ENCODE measurements around the gene SDK1. TPM values are rescaled to one million over a fixed set of nuclear protein-coding genes. Genes with fewer than 3 reads are reported as not detected.

The SDK1 gene
- total RNA-seq, 2 experiments from 2014 or later: 0.10 to 0.17 TPM

DNA sequence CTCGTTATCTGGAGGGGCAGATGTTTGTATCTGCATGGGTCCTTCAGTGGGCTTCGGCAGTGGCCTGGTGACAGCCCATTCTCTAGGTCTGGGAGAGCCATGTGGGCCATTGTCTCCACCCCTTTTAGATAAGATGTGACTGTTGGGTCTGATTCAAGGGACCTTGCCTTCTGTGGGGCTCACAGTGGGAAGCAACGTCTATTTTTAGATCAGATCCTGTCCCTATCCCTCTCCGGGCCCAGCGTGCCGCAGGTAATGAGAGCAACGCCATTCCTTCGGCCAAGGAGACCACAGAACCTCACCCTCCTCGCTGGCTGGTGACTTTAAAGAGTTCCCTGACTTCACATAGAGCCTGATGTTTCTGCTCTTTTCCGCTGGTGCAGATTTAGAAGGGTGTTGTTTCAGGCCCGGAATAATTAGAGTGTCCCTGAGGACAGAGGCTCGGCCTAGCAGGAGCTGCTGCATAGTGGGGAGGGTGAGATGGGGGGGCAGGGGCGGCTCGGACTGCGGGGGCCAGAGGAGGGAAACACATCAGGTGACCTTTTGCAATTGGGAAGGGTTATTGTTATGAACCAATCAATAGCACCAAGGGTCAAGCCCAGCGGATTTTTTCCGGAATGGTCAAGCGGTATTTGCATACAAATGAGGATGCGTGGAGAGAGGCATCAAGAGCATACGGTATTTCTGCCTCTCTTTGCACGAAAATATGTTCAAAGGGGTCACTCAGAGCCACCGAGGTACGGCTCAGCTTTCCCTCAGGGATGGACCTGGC, 878.0 kb downstream of the SDK1 start:
- ChIA-PET POLR2A (no interaction called here), CTCF (no interaction called here)
- Mint-ChIP-seq H3K36me3 (ENCODE audit: low read depth) (no peaks in the 10 kb centered on the region), H3K27me3 (no peaks in the 10 kb centered on the region), H3K4me3 (no peak overlapping the region), H3K4me1 (no peaks in the 10 kb centered on the region), H3K27ac (no peak overlapping the region), H3K9me3 (no peaks in the 10 kb centered on the region)
- DNase-seq: no peak

DNA sequence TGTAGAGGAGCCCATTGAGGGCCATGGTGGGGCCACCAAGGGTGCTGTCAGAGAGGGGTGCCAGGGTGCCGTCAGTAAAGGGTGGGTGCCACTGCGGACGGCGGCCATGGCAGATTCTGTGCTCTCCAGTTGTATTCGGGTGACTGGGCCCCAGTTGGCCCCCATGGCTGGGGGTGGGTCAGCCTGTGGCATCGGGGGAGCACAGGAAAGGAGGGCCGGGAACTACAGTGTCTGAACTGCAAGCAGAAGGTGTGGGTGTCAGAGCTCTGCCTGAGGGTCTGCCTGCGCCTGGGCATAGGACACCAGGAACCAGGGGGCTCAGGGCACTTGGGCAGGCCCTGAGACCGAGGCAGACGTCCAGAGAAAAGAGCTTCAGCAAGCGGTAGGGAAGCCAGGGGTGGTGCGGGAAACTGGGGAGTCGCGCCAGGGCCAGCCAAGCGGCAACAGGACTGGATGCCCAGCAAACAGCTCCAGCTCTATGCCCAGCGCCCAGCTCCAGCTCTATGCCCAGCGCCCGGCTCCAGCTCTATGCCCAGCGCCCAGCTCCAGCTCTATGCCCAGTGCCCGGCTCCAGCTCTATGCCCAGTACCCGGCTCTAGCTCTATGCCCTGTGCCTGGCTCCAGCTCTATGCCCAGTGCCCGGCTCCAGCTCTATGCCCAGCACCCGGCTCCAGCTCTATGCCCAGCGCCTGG, 878.8 kb downstream of the SDK1 start:
- no peak overlapping the region for H3K4me3 Mint-ChIP-seq
- H3K4me1 Mint-ChIP-seq: no peaks in the 10 kb centered on the region
- DNase-seq: no peak
- H3K27ac Mint-ChIP-seq: no peak overlapping the region
- ChIA-PET CTCF (interaction anchor here (0.6 kb wide), 1 partner anchor 27 kb away, joined by 3 read pairs; no protein-coding TSS in a partner anchor), POLR2A (no interaction called here)
- no peaks in the 10 kb centered on the region for H3K27me3 Mint-ChIP-seq
- no peaks in the 10 kb centered on the region for H3K36me3 Mint-ChIP-seq (ENCODE audit: low read depth)
- no peaks in the 10 kb centered on the region for H3K9me3 Mint-ChIP-seq

DNA sequence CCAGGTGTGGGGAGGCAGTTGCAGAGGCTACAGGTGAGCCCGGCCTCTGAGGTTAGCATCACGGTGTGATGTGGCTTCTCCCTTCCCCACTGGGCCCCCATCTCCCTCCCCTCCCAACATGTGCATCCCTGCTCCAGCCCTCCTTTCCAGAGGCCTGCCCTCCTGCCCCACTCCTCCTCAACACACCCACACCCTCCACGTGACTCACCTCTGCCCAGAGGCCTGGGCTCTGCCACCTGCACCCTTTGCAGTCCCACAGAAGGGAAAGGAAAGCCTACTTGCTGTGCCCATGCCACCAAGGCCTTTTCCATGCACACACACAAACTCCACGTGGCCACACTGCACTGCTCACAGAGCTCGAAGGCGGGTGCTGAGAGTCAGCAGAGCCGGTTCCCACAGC, 880.4 kb downstream of the SDK1 start:
- Mint-ChIP-seq H3K9me3 (no peaks in the 10 kb centered on the region), H3K27me3 (no peaks in the 10 kb centered on the region), H3K36me3 (ENCODE audit: low read depth) (no peaks in the 10 kb centered on the region), H3K4me3 (no peak overlapping the region), H3K27ac (no peak overlapping the region), H3K4me1 (peaks cover 3% of the 10 kb centered on the region)
- DNase-seq: no peak
- POLR2A ChIA-PET: no interaction called here
- CTCF ChIA-PET: no interaction called here

- Mint-ChIP-seq H3K4me3 (no peak overlapping the region), H3K27me3 (no peaks in the 10 kb centered on the region), H3K27ac (no peak overlapping the region), H3K36me3 (ENCODE audit: low read depth) (no peaks in the 10 kb centered on the region), H3K9me3 (no peaks in the 10 kb centered on the region), H3K4me1 (peaks cover 3% of the 10 kb centered on the region)
- CTCF ChIA-PET: no interaction called here
- POLR2A ChIA-PET: no interaction called here
- DNase-seq: no peak
These were observed 881.7 kb downstream of the SDK1 start for GRCh38 chr7:4182605-4183300.

- Mint-ChIP-seq H3K4me1 (peaks cover 3% of the 10 kb centered on the region), H3K4me3 (no peak overlapping the region), H3K36me3 (ENCODE audit: low read depth) (no peaks in the 10 kb centered on the region), H3K27me3 (no peaks in the 10 kb centered on the region), H3K27ac (no peak overlapping the region), H3K9me3 (no peaks in the 10 kb centered on the region)
- no peak for DNase-seq
- CTCF ChIA-PET: interaction anchor here (0.6 kb wide), 1 partner anchor 425 kb away, joined by 3 read pairs; no protein-coding TSS in a partner anchor
- POLR2A ChIA-PET: no interaction called here
These were observed 883.6 kb downstream of the SDK1 start for GRCh38 chr7:4184653-4185052.

GRCh38 chr7:4185136-4185535, 884.1 kb downstream of the SDK1 start:
- H3K36me3 Mint-ChIP-seq (ENCODE audit: low read depth): no peaks in the 10 kb centered on the region
- peaks cover 3% of the 10 kb centered on the region for H3K4me1 Mint-ChIP-seq
- no peak for DNase-seq
- POLR2A ChIA-PET: no interaction called here
- no peak overlapping the region for H3K4me3 Mint-ChIP-seq
- no peaks in the 10 kb centered on the region for H3K27me3 Mint-ChIP-seq
- no peaks in the 10 kb centered on the region for H3K9me3 Mint-ChIP-seq
- CTCF ChIA-PET: interaction anchor here (0.6 kb wide), 1 partner anchor 425 kb away, joined by 3 read pairs; no protein-coding TSS in a partner anchor
- H3K27ac Mint-ChIP-seq: no peak overlapping the region

DNA sequence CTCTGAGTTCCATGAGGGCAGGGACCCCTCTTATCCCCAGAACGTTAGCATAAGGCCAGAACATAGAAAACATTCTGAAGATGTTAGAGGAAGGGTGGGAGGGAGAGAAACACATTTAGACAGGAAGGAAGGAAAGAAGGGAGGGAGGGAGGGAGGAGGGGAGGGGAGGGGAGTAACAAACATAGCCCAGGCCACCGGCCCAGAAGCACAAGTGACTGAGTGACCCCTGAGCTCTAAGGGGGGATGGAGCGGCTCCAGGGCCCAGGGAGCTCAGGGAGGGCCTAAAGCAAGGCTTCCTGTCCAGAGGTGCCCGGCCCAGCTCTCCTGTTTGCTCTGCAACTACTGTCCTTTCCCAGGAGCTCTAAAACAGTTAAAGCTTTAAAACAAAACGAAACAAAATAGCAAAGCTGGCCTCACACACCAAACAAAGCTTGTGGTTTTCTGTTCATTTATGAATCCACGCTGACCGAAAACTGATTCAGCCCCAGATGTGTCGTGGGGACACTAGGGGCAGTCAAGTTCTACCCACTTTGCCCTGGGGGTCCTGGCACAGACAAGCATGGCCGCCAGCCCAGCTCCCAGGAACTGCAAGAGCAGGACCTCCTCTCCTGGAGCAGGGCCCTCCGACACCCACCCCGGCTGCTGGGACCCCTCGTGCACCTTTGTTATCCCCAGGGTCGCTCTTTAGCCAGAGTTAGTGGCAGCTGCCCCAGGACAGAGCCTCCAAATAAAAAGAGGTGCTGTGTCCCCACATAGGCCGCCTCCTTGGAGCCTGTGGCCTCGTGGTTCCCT, 884.9 kb downstream of the SDK1 start:
- POLR2A ChIA-PET: no interaction called here
- Mint-ChIP-seq H3K27ac (no peak overlapping the region), H3K36me3 (ENCODE audit: low read depth) (no peaks in the 10 kb centered on the region), H3K27me3 (no peaks in the 10 kb centered on the region), H3K4me3 (no peak overlapping the region), H3K4me1 (peaks cover 3% of the 10 kb centered on the region), H3K9me3 (no peaks in the 10 kb centered on the region)
- DNase-seq: no peak
- CTCF ChIA-PET: no interaction called here

- no peak overlapping the region for H3K27ac Mint-ChIP-seq
- no peaks in the 10 kb centered on the region for H3K36me3 Mint-ChIP-seq (ENCODE audit: low read depth)
- H3K27me3 Mint-ChIP-seq: no peaks in the 10 kb centered on the region
- ChIA-PET POLR2A (no interaction called here), CTCF (no interaction called here)
- H3K9me3 Mint-ChIP-seq: no peaks in the 10 kb centered on the region
- DNase-seq: no peak
- H3K4me3 Mint-ChIP-seq: no peak overlapping the region
- peaks cover 3% of the 10 kb centered on the region for H3K4me1 Mint-ChIP-seq
These were observed 885.4 kb downstream of the SDK1 start for GRCh38 chr7:4186513-4186780.

GRCh38 chr7:4188651-4189050, 887.6 kb downstream of the SDK1 start:
- no peak for DNase-seq
- H3K4me1 Mint-ChIP-seq: peaks cover 3% of the 10 kb centered on the region
- ChIA-PET POLR2A (no interaction called here), CTCF (no interaction called here)
- no peak overlapping the region for H3K27ac Mint-ChIP-seq
- H3K9me3 Mint-ChIP-seq: no peaks in the 10 kb centered on the region
- no peaks in the 10 kb centered on the region for H3K27me3 Mint-ChIP-seq
- H3K36me3 Mint-ChIP-seq (ENCODE audit: low read depth): no peaks in the 10 kb centered on the region
- no peak overlapping the region for H3K4me3 Mint-ChIP-seq

DNA sequence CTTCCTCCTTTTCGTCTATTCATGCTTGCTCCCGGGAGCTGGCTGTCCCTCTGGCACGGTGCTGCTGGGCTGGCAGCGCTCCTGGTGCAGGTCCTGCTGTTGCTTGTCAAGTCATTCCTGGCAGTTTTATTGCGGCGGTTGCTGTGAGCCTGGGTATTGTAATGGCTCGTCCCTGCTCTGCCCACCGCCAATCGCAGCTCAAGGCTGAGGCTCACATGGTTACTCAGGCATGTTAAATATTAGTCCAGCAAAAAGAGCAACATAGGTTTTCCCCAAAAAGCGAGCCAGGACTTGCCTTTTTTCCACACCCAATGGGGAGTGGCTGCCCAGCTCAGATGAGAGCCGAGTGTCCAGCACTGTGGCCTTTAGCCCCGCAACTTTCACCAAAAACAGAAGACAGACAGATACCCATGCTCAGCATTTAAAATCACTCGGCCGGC, 888.1 kb downstream of the SDK1 start:
- no peak overlapping the region for H3K27ac Mint-ChIP-seq
- H3K36me3 Mint-ChIP-seq (ENCODE audit: low read depth): no peaks in the 10 kb centered on the region
- ChIA-PET CTCF (no interaction called here), POLR2A (no interaction called here)
- DNase-seq: no peak
- H3K9me3 Mint-ChIP-seq: no peaks in the 10 kb centered on the region
- H3K27me3 Mint-ChIP-seq: no peaks in the 10 kb centered on the region
- peaks cover 3% of the 10 kb centered on the region for H3K4me1 Mint-ChIP-seq
- no peak overlapping the region for H3K4me3 Mint-ChIP-seq

DNA sequence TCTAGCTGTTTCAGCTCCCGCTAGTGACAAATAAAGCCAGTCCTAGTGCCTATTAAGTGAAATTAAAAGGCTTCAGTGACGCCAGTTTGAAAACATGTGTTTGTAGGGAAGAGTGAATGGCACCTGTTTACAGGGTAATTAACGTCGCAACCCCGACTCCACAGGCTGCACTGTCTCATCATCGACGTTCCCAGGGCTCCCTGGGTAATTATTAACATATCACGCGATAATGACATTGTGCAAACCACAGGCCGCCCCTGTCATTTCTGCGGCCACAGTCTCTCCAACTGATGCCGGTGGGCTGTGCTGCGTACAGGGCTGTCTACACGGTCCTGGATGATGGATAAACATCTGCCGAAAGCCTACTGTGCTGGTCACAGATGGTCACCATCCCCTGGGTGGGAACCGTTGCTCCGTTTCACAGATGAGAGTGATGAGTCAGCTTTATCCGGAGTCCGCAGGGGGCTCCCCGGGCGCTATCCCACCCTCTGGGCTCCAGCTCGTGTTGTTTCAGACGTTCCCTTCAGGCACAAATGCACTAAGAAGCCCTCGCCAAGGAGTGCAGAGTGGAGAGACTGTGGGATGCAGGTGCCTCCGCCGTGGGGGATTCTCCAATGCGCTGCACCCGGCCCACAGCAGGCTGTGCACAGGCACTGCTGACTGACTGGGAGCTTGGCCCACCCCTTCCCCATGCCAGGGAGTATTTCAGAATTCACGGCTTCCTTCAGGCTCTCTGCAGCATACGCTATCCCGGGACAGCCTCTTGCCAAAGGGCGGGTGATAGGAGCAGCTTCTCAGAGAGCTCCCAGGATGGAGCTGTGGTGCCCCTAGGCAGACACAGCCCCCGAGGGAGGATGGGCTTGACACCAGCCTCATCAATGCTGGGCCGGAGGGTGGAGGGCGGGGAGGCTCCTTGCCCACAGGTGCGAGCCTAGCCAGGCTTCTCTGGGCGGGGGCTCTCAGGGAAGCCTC, 889.2 kb downstream of the SDK1 start:
- DNase-seq: no peak
- Mint-ChIP-seq H3K27me3 (no peaks in the 10 kb centered on the region), H3K27ac (no peak overlapping the region), H3K36me3 (ENCODE audit: low read depth) (no peaks in the 10 kb centered on the region), H3K9me3 (no peaks in the 10 kb centered on the region), H3K4me1 (peaks cover 3% of the 10 kb centered on the region), H3K4me3 (no peak overlapping the region)
- ChIA-PET POLR2A (no interaction called here), CTCF (no interaction called here)

- no peaks in the 10 kb centered on the region for H3K4me1 Mint-ChIP-seq
- no peaks in the 10 kb centered on the region for H3K9me3 Mint-ChIP-seq
- no peaks in the 10 kb centered on the region for H3K36me3 Mint-ChIP-seq (ENCODE audit: low read depth)
- no peak for DNase-seq
- H3K27me3 Mint-ChIP-seq: no peaks in the 10 kb centered on the region
- no peak overlapping the region for H3K27ac Mint-ChIP-seq
- no peak overlapping the region for H3K4me3 Mint-ChIP-seq
- ChIA-PET POLR2A (no interaction called here), CTCF (no interaction called here)
These were observed 890.0 kb downstream of the SDK1 start for GRCh38 chr7:4191046-4191445.

Data from activated CD4-positive, alpha-beta T cell treated with anti-CD3 and anti-CD28 coated beads, Interleukin-2, amount 10 ng/mL, durations not matched to agents 7 days and 5 days (primary cell).